GM12878 (cell line): ENCODE results near the gene RBPJ. TPM values are rescaled to one million over a fixed set of nuclear protein-coding genes. Genes with fewer than 3 reads are reported as not detected.

ENCODE experiments used
- BHLHE40 ChIP-seq, 2 experiments: fragments of 450-650 bp in 1 of 2; IDR thresholded peaks; 2 replicates each; pipeline ENCODE4 v1.6.1; 2011 to 2017; ENCODE audit warnings: low read depth in 2 of 2, borderline replicate concordance in 1 of 2, improper control_type of control experiment in 1 of 2, low read length in 1 of 2, mild to moderate bottlenecking in 1 of 2
- BRCA1 ChIP-seq: IDR thresholded peaks from 2 replicates; pipeline ENCODE4 v1.6.1; 2011; ENCODE audit warnings: low read depth, low read length, improper control_type of control experiment
- CHD2 ChIP-seq: IDR thresholded peaks from 2 replicates; pipeline ENCODE4 v1.6.1; 2011; ENCODE audit warnings: low read depth, low read length, improper control_type of control experiment, borderline replicate concordance
- CTCF ChIP-seq, 3 experiments: IDR thresholded peaks in 2 of 3; conservative IDR thresholded peaks in 1 of 3; 2 replicates each; pipeline ENCODE4 v1.5.1; 2011; ENCODE audit warnings: low read depth in 3 of 3, low read length in 3 of 3, mild to moderate bottlenecking in 3 of 3, control low read depth in 2 of 3, moderate library complexity in 2 of 3, inconsistent platforms in 1 of 3, mixed read lengths in 1 of 3; ENCODE audit not compliant: control insufficient read depth in 2 of 3, insufficient read depth in 1 of 3; ENCODE audit errors: extremely low read depth in 1 of 3
- FOXK2 ChIP-seq: fragments of 450-650 bp; IDR thresholded peaks from 2 replicates; pipeline ENCODE4 v1.6.1; 2017; ENCODE audit warnings: mild to moderate bottlenecking, moderate library complexity
- GATAD2B ChIP-seq: fragments of 450-650 bp; conservative IDR thresholded peaks from 2 replicates; pipeline ENCODE4 v1.6.1; 2017; ENCODE audit warnings: low read depth, mild to moderate bottlenecking, moderate library complexity
- IKZF1 ChIP-seq: fragments of 450-650 bp; conservative IDR thresholded peaks from 2 replicates; pipeline ENCODE4 v1.6.1; 2017; ENCODE audit warnings: antibody characterized with exemption, mild to moderate bottlenecking
- IKZF2 ChIP-seq, 2 experiments: fragments of 450-650 bp; IDR thresholded peaks; 2 replicates each; pipeline ENCODE4 v1.6.1; 2017; ENCODE audit warnings: mild to moderate bottlenecking in 2 of 2, moderate library complexity in 2 of 2
- IRF5 ChIP-seq: fragments of 450-650 bp; IDR thresholded peaks from 2 replicates; pipeline ENCODE4 v1.6.1; 2017; ENCODE audit warnings: borderline replicate concordance
- MAX ChIP-seq: IDR thresholded peaks from 2 replicates; pipeline ENCODE4 v1.6.1; 2012; ENCODE audit warnings: low read depth, low read length, improper control_type of control experiment
- MXI1 ChIP-seq: fragments of 150-350 bp; IDR thresholded peaks from 2 replicates; pipeline ENCODE4 v1.6.1; 2011; ENCODE audit warnings: low read depth, mild to moderate bottlenecking, inconsistent platforms, low read length, improper control_type of control experiment
- MYC ChIP-seq: IDR thresholded peaks from 2 replicates; pipeline ENCODE4 v1.6.1; 2011; ENCODE audit warnings: mild to moderate bottlenecking, low read length, moderate library complexity, inconsistent platforms; ENCODE audit not compliant: insufficient read depth, insufficient replicate concordance, insufficient read length, severe bottlenecking
- RCOR1 ChIP-seq: conservative IDR thresholded peaks from 2 replicates; pipeline ENCODE4 v1.6.1; 2012; ENCODE audit warnings: low read depth, low read length, improper control_type of control experiment
- SIN3A ChIP-seq: IDR thresholded peaks from 2 replicates; pipeline ENCODE4 v1.6.1; 2012; ENCODE audit warnings: low read depth, low read length, improper control_type of control experiment
- SMC3 ChIP-seq: IDR thresholded peaks from 2 replicates; pipeline ENCODE4 v1.6.1; 2011; ENCODE audit warnings: low read length, improper control_type of control experiment, borderline replicate concordance
- STAT3 ChIP-seq: IDR thresholded peaks from 2 replicates; pipeline ENCODE4 v1.6.1; 2011; ENCODE audit warnings: low read depth, low read length, improper control_type of control experiment
- TCF12 ChIP-seq: IDR thresholded peaks from 2 replicates; pipeline ENCODE4 v1.6.1; 2011; ENCODE audit warnings: low read depth, mild to moderate bottlenecking, low read length
- TCF3 ChIP-seq: IDR thresholded peaks from 2 replicates; pipeline ENCODE4 v1.6.1; 2012; ENCODE audit warnings: low read depth, mild to moderate bottlenecking, low read length, borderline replicate concordance; ENCODE audit not compliant: insufficient read depth
- ZBED1 ChIP-seq: IDR thresholded peaks from 2 replicates; pipeline ENCODE4 v1.6.1; 2016; ENCODE audit warnings: borderline replicate concordance
- polyA plus RNA-seq, 11 experiments: library from polyadenylated mRNA; depleted of rRNA in 4 of 11; unstranded in 6 of 11; stranded (reverse) in 5 of 11; fragments of >200 nt; fragmentation: Nextera tagmentation in 4 of 11; fragmentation: Illumina TruSeq in 1 of 11; extraction: Ambion mirVana in 4 of 11; extraction: Trizol in 1 of 11; gene quantifications; 1 replicate in 1 of 11; 2 replicates in 10 of 11; pipeline versions ENCODE4 v1.2.1 to v1.2.3, GENCODE V29; 2011 to 2016; ENCODE audit warnings: inconsistent platforms in 2 of 11, missing spikeins in 2 of 11, low read depth in 1 of 11
- total RNA-seq, 4 experiments: library from RNA; depleted of rRNA in 3 of 4; stranded (reverse); fragments of >200 nt in 3 of 4; fragmentation: Illumina TruSeq in 1 of 4; extraction: Trizol in 1 of 4; gene quantifications; 2 replicates each; pipeline versions ENCODE4 v1.2.1 to v1.2.3, GENCODE V29; 2013 to 2021
- TF ChIP-seq, protein P1 (sequence below): fragments of 450-650 bp; IDR thresholded peaks from 2 replicates; pipeline ENCODE4 v1.6.1; 2017; ENCODE audit warnings: mild to moderate bottlenecking, moderate library complexity
- TF ChIP-seq, protein P2 (sequence below): IDR thresholded peaks from 2 replicates; pipeline ENCODE4 v1.6.1; 2012; ENCODE audit warnings: low read depth, low read length, improper control_type of control experiment

The RBPJ gene
- total and polyA plus RNA-seq, 10 of the 15 experiments (the other 5 are each of a cell fraction or from before 2014, with no cell fraction given): 24.5 to 87.6 (median 41.6) TPM

- TF ChIP-seq, protein P1, sequence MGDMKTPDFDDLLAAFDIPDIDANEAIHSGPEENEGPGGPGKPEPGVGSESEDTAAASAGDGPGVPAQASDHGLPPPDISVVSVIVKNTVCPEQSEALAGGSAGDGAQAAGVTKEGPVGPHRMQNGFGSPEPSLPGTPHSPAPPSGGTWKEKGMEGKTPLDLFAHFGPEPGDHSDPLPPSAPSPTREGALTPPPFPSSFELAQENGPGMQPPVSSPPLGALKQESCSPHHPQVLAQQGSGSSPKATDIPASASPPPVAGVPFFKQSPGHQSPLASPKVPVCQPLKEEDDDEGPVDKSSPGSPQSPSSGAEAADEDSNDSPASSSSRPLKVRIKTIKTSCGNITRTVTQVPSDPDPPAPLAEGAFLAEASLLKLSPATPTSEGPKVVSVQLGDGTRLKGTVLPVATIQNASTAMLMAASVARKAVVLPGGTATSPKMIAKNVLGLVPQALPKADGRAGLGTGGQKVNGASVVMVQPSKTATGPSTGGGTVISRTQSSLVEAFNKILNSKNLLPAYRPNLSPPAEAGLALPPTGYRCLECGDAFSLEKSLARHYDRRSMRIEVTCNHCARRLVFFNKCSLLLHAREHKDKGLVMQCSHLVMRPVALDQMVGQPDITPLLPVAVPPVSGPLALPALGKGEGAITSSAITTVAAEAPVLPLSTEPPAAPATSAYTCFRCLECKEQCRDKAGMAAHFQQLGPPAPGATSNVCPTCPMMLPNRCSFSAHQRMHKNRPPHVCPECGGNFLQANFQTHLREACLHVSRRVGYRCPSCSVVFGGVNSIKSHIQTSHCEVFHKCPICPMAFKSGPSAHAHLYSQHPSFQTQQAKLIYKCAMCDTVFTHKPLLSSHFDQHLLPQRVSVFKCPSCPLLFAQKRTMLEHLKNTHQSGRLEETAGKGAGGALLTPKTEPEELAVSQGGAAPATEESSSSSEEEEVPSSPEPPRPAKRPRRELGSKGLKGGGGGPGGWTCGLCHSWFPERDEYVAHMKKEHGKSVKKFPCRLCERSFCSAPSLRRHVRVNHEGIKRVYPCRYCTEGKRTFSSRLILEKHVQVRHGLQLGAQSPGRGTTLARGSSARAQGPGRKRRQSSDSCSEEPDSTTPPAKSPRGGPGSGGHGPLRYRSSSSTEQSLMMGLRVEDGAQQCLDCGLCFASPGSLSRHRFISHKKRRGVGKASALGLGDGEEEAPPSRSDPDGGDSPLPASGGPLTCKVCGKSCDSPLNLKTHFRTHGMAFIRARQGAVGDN: no peak
- TF ChIP-seq ZBED1: no peak
- peak; percentile 17; the same call in 1 of the 2 replicates for TF ChIP-seq MAX
- peak; percentile 35; the same call in 1 of the 2 replicates for TF ChIP-seq GATAD2B
- TF ChIP-seq BRCA1: peak; percentile 91
- TF ChIP-seq IKZF2 (IDR thresholded peaks at IDR 0.05): peak; percentile 94 to 97
- no peak for TF ChIP-seq MYC
- TF ChIP-seq CHD2: peak; percentile 99
- peak in 2 of 3 experiments; percentile 23 to 71; a peak in 3 of 6 replicates for TF ChIP-seq CTCF (IDR thresholded peaks at IDR 0.05 in 2 of 3, conservative IDR thresholded peaks at IDR 0.05 in 1 of 3; ENCODE audit: control insufficient read depth in 2 of 3, extremely low read depth in 1 of 3, insufficient read depth in 1 of 3, low read depth in 3 of 3, low read length in 3 of 3)
- peak in 1 of 2 experiments; percentile 25; a peak in 3 of 4 replicates for TF ChIP-seq BHLHE40 (IDR thresholded peaks at IDR 0.05; ENCODE audit: borderline replicate concordance in 1 of 2, low read depth in 2 of 2, low read length in 1 of 2)
- TF ChIP-seq TCF3: 0 out of 2 replicates have a peak, but pooled peaks have one; percentile 60
- peak; percentile 46 for TF ChIP-seq MXI1
- TF ChIP-seq IRF5: peak; percentile 82; the same call in 1 of the 2 replicates
- no peak; the same call in 1 of the 2 replicates for TF ChIP-seq SIN3A
- TF ChIP-seq STAT3: no peak
- TF ChIP-seq FOXK2: peak; percentile 88
- TF ChIP-seq TCF12: peak; percentile 91
- TF ChIP-seq, protein P2, sequence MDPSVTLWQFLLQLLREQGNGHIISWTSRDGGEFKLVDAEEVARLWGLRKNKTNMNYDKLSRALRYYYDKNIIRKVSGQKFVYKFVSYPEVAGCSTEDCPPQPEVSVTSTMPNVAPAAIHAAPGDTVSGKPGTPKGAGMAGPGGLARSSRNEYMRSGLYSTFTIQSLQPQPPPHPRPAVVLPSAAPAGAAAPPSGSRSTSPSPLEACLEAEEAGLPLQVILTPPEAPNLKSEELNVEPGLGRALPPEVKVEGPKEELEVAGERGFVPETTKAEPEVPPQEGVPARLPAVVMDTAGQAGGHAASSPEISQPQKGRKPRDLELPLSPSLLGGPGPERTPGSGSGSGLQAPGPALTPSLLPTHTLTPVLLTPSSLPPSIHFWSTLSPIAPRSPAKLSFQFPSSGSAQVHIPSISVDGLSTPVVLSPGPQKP: 0 out of 2 replicates have a peak, but pooled peaks have one; percentile 13
- peak; percentile 96; the same call in 1 of the 2 replicates for TF ChIP-seq RCOR1
- peak; percentile 18; the same call in 1 of the 2 replicates for TF ChIP-seq SMC3
- TF ChIP-seq IKZF1: peak; percentile 89
Measured at GRCh38 chr4:26319467-26319948, 1.3 kb upstream of the RBPJ start (continued).
